Stimulated activated CD8-positive, alpha-beta memory T cell treated with anti-CD3 and anti-CD28 coated beads, Interleukin-12 subunit alpha, Interleukin-12 subunit beta, amount 100 ng/mL, for 24 hours (primary cell): ENCODE data around the gene FBN1.

Experiments
- DNase-seq: peaks from one replicate; pipeline ENCODE4 v3.0.0-alpha.2; 2020; ENCODE audit errors: extremely low read depth

FBN1 gene

GRCh38 chr15:48555241-48555881, 90.1 kb downstream of the FBN1 start:
- no peak for DNase-seq

GRCh38 chr15:48554112-48554511, 91.4 kb downstream of the FBN1 start:
- no peak for DNase-seq

- no peak for DNase-seq
These were observed 92.0 kb downstream of the FBN1 start for GRCh38 chr15:48553559-48553958.

GRCh38 chr15:48550822-48551525, 94.5 kb downstream of the FBN1 start:
- DNase-seq = no peak

- DNase-seq = no peak
These were observed 97.1 kb downstream of the FBN1 start for GRCh38 chr15:48548455-48548854.

GRCh38 chr15:48547286-48547685, 98.2 kb downstream of the FBN1 start:
- no peak for DNase-seq

GRCh38 chr15:48546296-48546695, 99.2 kb downstream of the FBN1 start:
- DNase-seq = no peak

- DNase-seq = no peak
These were observed 100.7 kb downstream of the FBN1 start for GRCh38 chr15:48544778-48545177.

GRCh38 chr15:48541341-48542278, 103.9 kb downstream of the FBN1 start:
- no peak for DNase-seq

GRCh38 chr15:48540756-48541155, 104.8 kb downstream of the FBN1 start:
- no peak for DNase-seq

- DNase-seq = no peak
These were observed 106.6 kb downstream of the FBN1 start for GRCh38 chr15:48538941-48539340.

- DNase-seq = no peak
These were observed 108.0 kb downstream of the FBN1 start for GRCh38 chr15:48537271-48538113.

- DNase-seq = no peak
These were observed 108.8 kb downstream of the FBN1 start for GRCh38 chr15:48536681-48537091.

GRCh38 chr15:48533982-48534381, 111.5 kb downstream of the FBN1 start:
- DNase-seq = no peak

- no peak for DNase-seq
These were observed 112.6 kb downstream of the FBN1 start for GRCh38 chr15:48532946-48533345.

- DNase-seq = no peak
These were observed 115.0 kb downstream of the FBN1 start for GRCh38 chr15:48530528-48530927.

GRCh38 chr15:48528921-48529320, 116.6 kb downstream of the FBN1 start:
- no peak for DNase-seq

- no peak for DNase-seq
These were observed 118.0 kb downstream of the FBN1 start for GRCh38 chr15:48527517-48527916.

GRCh38 chr15:48522911-48523310, 122.6 kb downstream of the FBN1 start:
- DNase-seq = no peak

GRCh38 chr15:48522123-48522522, 123.4 kb downstream of the FBN1 start:
- DNase-seq = no peak

- no peak for DNase-seq
These were observed 124.9 kb downstream of the FBN1 start for GRCh38 chr15:48520376-48521155.
